Gastrocnemius medialis (tissue), 4 donors: ENCODE results near the gene CCSER1.

ENCODE experiments used
- POLR2A ChIP-seq, 2 donors: fragments of 450-650 bp; IDR thresholded peaks; one replicate each; pipeline ENCODE4 v1.6.1; 2017; ENCODE audit warnings: antibody characterized with exemption in 2 of 2, mild to moderate bottlenecking in 2 of 2, moderate library complexity in 2 of 2
- TF ChIP-seq, protein P1 (sequence below), 5 experiments: fragments of 450-650 bp in 3 of 5; fragments of 200-600 bp in 2 of 5; sonication (generic) in 2 of 5; IDR thresholded peaks in 4 of 5; conservative IDR thresholded peaks in 1 of 5; 1 replicate in 4 of 5; 2 replicates in 1 of 5; pipeline ENCODE4 v1.5.1; 2016 to 2019; ENCODE audit warnings: antibody characterized with exemption in 5 of 5, mild to moderate bottlenecking in 3 of 5, moderate library complexity in 3 of 5

DNA sequence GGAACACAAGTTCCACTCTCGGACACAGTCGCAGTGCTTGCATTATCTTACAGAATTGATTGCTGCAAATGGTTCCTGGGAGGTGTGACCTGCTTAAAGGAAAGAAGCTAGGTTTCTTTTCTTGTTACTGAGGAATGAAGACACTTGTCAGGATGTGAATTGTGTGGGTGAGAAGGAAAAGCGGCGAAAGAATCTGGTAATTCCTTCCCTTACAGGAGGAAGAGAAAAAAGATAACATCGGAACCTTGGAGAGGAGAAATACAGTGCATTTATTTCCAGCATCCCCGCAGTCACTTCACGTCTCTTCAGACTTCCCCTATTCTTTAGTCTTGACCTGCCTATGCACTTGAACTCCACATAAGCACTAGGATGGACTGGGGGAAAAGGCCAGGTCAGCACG lies 389 bp upstream of the CCSER1 start:
- TF ChIP-seq, protein P1, sequence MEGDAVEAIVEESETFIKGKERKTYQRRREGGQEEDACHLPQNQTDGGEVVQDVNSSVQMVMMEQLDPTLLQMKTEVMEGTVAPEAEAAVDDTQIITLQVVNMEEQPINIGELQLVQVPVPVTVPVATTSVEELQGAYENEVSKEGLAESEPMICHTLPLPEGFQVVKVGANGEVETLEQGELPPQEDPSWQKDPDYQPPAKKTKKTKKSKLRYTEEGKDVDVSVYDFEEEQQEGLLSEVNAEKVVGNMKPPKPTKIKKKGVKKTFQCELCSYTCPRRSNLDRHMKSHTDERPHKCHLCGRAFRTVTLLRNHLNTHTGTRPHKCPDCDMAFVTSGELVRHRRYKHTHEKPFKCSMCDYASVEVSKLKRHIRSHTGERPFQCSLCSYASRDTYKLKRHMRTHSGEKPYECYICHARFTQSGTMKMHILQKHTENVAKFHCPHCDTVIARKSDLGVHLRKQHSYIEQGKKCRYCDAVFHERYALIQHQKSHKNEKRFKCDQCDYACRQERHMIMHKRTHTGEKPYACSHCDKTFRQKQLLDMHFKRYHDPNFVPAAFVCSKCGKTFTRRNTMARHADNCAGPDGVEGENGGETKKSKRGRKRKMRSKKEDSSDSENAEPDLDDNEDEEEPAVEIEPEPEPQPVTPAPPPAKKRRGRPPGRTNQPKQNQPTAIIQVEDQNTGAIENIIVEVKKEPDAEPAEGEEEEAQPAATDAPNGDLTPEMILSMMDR (IDR thresholded peaks at IDR 0.05 in 4 of 5, conservative IDR thresholded peaks at IDR 0.05 in 1 of 5) = no peak
- TF ChIP-seq POLR2A (IDR thresholded peaks at IDR 0.05) = no peak
